Stimulated activated effector memory CD8-positive, alpha-beta T cell treated with anti-CD3 and anti-CD28 coated beads, Interleukin-12 subunit alpha, Interleukin-12 subunit beta, amount 100 ng/mL, for 72 hours (primary cell): Measurements from ENCODE around the gene KRTAP2-2.
"Not testable (repeated sequence)": the region's sequence is repeated elsewhere in the genome, so short reads cannot be mapped to it uniquely, and the experiment has no call there.

Experiments used
- ATAC-seq: fragments of 150-1000 bp; cut with Tn5 transposase; 2 replicates; pipeline ENCODE4 v1.10.0; 2021
- DNase-seq, 2 donors: peaks; one replicate each; pipeline ENCODE4 v3.0.0; 2021 to 2022; ENCODE audit warnings: low spot score in 2 of 2
- H3K27ac Mint-ChIP-seq: one replicate; pipeline ENCODE4 v1.8.0; 2022; ENCODE audit warnings: mild to moderate bottlenecking, mixed read lengths
- H3K36me3 Mint-ChIP-seq: one replicate; pipeline ENCODE4 v1.8.0; 2022; ENCODE audit warnings: mild to moderate bottlenecking, mixed read lengths
- H3K4me1 Mint-ChIP-seq: one replicate; pipeline ENCODE4 v1.8.0; 2022; ENCODE audit warnings: mixed read lengths
- H3K4me3 Mint-ChIP-seq: one replicate; pipeline ENCODE4 v1.8.0; 2022; ENCODE audit warnings: mild to moderate bottlenecking, mixed read lengths
- H3K9me3 Mint-ChIP-seq: one replicate; pipeline ENCODE4 v1.8.0; 2022; ENCODE audit warnings: mixed read lengths

Gene KRTAP2-2, protein sequence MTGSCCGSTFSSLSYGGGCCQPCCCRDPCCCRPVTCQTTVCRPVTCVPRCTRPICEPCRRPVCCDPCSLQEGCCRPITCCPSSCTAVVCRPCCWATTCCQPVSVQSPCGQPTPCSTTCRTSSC

DNA sequence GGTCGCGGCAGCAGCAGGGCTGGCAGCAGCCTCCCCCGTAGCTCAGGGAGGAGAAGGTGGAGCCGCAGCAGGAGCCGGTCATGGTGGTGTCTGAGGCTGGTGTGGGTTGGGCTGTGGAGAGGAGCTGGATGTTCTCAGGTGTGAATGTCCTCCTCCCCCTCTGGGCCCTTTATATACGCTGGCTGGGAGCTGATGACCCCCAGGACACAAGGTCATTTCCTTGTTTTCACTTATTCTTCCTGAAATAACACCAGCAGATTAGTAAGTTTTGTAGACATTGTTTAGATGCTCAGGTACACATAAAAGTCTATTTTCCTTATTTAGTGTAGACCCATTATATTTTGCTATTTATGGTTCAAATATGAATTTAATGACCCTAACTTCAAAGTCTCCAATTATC, at the start of gene KRTAP2-2:
KRTAP2-2 (minus strand) TSS at position 101 of the 400 bp plus-strand sequence; CDS start at position 82, 19 bp downstream.
- H3K27ac Mint-ChIP-seq, H3K4me3 Mint-ChIP-seq, H3K4me1 Mint-ChIP-seq, DNase-seq, ATAC-seq, H3K9me3 Mint-ChIP-seq, H3K36me3 Mint-ChIP-seq: not testable (repeated sequence)

DNA sequence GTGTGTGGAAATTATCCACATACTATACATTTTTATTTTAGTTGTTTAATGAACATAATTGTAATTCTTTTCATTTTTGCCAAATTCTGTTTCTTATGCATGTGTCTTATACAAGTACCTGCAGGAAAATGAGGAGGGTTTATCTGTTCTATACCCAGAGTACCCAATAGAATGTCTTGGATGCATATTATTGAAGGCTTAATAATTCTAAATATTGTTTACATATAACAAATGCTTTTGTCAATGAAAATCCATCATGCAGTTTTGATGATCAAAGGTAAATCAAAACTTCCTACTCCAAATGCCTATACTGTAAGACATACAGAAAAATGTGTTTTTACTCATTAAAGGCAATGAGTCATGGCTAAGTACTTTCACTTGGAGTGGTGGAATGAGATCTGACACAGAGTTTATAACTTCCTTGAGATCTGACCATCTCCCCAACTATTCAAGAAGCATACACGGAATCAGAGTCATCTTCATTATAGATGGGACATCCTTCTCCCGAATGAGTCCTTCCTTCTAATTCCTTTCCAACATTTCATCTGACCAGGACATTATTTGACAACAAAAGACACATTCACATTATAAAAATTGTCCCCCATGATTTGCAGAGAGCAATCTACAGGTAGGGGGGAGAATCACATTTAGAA, 49.5 kb upstream of the KRTAP2-2 start:
- not testable (repeated sequence) for H3K27ac Mint-ChIP-seq, H3K9me3 Mint-ChIP-seq, H3K4me3 Mint-ChIP-seq, ATAC-seq, DNase-seq, H3K36me3 Mint-ChIP-seq, H3K4me1 Mint-ChIP-seq

DNA sequence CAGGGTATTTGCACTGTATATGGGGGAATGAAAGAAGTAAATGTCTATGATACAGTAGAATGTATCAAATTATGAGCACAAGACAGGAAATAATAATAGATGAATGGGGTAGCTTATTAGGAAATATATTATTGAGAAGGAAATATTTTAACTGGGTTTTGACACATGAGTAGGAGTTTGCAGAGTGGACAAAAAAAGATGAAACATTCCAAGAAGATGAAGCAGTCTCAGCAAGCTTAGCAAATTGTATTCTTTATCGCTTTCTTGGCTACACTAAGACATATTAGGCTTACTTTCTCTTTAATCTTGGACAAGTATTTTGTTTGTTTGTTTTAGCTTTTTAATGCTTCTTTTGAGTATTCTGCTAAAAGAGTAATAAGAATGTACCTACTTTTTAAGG, 48.9 kb upstream of the KRTAP2-2 start:
- ATAC-seq (no peak), DNase-seq (no peak)
- no peaks in the 10 kb centered on the region for H3K9me3 Mint-ChIP-seq
- H3K36me3 Mint-ChIP-seq = no peaks in the 10 kb centered on the region
- H3K4me3 Mint-ChIP-seq = no peak overlapping the region
- H3K4me1 Mint-ChIP-seq = no peaks in the 10 kb centered on the region
- no peak overlapping the region for H3K27ac Mint-ChIP-seq

DNA sequence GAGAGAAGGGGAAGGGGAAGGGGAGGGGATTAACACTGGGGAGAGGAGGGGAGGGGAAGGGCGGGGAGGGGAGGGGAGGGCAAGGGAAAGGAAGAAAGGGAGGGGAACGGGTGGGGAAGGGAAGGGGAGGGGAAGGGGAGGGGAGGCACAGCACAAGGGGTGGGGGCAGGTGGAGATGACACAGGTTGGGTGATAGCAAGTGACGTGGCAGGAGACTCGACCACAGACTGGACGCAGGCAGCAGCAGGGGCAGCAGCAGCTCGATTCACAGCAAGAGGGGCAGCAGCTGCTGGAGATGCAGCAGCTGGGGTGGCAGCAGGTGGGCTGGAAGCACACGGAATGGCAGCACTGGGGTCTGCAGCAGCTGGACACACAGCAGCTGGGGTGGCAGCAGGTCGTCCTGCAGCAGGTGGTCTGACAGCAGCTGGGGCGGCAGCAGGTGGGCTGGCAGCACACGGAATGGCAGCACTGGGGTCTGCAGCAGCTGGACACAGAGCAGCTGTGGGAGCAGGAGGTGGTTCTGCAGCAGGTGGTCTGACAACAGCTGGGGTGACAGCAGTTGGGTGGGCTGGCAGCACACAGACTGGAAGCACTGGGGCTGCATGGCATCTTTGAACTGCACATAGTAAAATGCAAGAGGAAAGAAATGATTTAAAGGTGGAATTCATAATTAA, 46.7 kb upstream of the KRTAP2-2 start, which contains the start of gene KRTAP4-16:
KRTAP4-16 (minus strand) TSS at position 624 of the 674 bp plus-strand sequence; CDS start at position 624, 0 bp downstream.
- Mint-ChIP-seq H3K36me3 (no peaks in the 10 kb centered on the region), H3K4me3 (no peak within 1 kb of the TSS), H3K9me3 (no peaks in the 10 kb centered on the region), H3K27ac (no peak within 1 kb of the TSS), H3K4me1 (no peaks in the 10 kb centered on the region)
- DNase-seq = no peak
- ATAC-seq = no peak

DNA sequence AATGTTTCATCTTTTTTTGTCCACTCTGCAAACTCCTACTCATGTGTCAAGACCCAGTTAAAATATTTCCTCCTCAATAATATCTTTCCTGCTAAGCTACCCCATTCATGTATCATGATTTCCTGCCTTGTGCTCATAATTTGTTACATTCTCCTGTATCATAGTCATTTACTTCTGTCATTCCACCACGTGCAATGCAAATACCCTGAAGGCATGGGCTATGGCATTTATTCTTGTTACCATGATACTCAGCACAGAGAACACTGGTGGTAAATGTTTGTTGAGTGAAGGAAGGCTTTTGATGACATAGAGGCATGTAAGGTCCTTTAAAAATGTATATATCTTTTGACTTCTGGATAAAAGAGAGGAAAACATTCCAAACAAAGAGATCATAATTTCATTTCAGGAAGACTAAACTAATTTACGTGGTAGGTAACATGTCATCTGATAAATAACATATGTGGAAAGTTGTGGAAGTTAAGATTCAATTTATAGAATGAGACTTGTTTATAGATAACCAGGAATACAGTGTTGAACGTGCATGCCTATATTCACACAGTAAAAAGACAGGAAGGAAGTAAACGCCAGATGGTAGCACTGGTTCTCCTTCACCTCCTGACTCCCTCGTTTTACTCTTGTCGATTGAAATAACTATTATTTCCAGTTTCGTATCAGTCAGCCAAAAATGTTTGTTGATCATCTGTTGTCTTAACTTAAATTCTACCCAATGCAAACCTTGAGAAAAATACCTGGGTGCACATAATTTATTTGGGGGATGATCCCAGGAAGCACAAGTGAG, 44.9 kb upstream of the KRTAP2-2 start:
- H3K4me1 Mint-ChIP-seq, ATAC-seq, DNase-seq, H3K4me3 Mint-ChIP-seq, H3K27ac Mint-ChIP-seq, H3K36me3 Mint-ChIP-seq, H3K9me3 Mint-ChIP-seq: not testable (repeated sequence)

DNA sequence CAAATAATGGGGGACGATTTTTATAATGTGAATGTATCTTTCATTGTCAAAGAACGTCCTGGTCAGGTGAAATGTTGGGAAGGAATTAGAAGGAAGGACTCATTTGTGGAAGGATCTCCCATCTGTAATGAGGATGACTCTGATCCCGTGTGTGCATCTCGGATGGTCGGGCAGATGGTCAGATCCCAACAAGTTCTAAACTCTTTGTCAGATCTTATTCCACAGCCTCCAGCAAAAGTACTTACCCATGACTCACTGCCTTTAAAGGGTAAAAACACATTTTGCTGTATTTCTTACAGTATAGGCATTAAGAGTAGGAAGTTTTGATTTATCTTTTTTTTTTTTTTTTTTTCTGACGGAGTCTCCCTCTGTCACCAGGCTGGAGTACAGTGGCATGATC, 43.5 kb upstream of the KRTAP2-2 start:
- Mint-ChIP-seq H3K9me3 (no peaks in the 10 kb centered on the region), H3K4me1 (no peaks in the 10 kb centered on the region), H3K4me3 (no peak overlapping the region), H3K36me3 (no peaks in the 10 kb centered on the region), H3K27ac (no peak overlapping the region)
- no peak for ATAC-seq
- no peak for DNase-seq

DNA sequence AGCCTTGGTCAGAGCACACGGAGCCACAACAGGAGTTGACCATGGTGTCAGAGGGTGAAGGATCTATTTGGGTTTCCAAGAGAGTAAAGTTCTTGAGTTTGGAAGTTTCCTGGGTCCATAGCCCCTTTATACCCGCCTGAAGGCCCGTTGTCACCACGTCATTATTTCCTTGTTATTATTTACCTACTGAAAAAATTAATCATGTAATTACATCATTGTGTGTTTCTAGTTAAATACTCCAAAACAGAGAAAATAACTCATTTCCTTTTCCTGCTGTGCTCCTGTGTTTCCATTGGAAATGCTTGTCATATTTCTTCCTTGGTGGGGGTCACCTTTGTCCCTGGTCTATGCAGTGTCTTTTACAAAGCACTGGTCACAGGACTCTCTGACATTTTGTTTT, 43.0 kb upstream of the KRTAP2-2 start, which contains the start of gene KRTAP4-8:
KRTAP4-8 (minus strand) TSS at position 101 of the 400 bp plus-strand sequence; CDS start at position 43, 58 bp downstream.
- Mint-ChIP-seq H3K36me3 (no peaks in the 10 kb centered on the region), H3K4me1 (no peaks in the 10 kb centered on the region), H3K4me3 (no peak within 1 kb of the TSS), H3K9me3 (no peaks in the 10 kb centered on the region), H3K27ac (no peak within 1 kb of the TSS)
- ATAC-seq (no peak), DNase-seq (no peak)

DNA sequence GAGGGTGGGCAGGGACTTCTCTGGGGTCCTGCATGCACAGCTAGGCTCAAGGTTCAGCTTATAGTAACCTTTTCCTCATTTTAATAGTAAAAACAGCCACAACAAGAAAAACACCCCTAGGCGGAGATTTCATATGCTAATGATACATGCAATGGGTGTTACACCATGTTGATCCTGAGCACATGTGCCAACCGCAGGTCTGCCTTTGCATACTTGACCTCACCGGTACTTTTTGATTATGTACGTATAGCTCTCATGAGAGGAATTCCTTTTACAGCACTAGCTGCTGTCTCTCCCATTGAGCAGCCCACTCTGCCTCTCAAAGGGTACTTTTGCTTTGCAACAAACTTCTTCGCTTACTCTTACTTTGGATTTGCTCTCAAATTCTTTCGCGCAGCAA, 41.0 kb upstream of the KRTAP2-2 start:
- no peak overlapping the region for H3K4me3 Mint-ChIP-seq
- H3K36me3 Mint-ChIP-seq = no peaks in the 10 kb centered on the region
- no peaks in the 10 kb centered on the region for H3K4me1 Mint-ChIP-seq
- H3K27ac Mint-ChIP-seq = no peak overlapping the region
- DNase-seq = no peak
- no peak for ATAC-seq
- H3K9me3 Mint-ChIP-seq = no peaks in the 10 kb centered on the region

DNA sequence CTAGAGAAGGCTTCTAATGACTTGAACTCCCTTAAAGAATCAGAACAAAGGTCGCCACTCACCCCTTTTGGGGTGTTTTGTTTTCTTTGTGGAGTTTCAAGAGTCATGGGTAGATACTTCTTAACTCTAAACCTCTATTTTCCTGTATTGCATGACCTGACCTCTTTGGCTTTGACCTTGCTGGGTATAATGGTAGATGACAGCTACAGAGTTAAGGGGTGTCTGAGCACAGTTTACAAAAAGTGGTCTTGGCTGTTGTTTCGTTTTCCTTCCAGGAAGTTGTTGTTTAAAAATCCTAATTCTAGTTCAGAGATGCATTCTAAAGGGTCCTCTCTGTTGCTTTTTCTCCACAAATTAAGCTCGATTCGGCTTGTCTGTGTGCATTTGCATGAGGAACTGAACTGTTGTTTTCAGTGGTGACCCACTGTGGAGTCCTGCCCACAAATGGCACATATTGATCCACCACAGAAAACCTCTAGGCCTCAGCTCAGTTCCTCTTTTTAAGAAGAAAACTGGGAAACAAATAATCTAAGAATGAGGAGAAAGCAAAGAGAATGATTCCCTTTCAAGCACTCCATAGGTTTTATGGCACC, 33.8 kb upstream of the KRTAP2-2 start:
- H3K9me3 Mint-ChIP-seq, DNase-seq, H3K4me1 Mint-ChIP-seq, H3K36me3 Mint-ChIP-seq, H3K4me3 Mint-ChIP-seq, H3K27ac Mint-ChIP-seq, ATAC-seq: not testable (repeated sequence)

DNA sequence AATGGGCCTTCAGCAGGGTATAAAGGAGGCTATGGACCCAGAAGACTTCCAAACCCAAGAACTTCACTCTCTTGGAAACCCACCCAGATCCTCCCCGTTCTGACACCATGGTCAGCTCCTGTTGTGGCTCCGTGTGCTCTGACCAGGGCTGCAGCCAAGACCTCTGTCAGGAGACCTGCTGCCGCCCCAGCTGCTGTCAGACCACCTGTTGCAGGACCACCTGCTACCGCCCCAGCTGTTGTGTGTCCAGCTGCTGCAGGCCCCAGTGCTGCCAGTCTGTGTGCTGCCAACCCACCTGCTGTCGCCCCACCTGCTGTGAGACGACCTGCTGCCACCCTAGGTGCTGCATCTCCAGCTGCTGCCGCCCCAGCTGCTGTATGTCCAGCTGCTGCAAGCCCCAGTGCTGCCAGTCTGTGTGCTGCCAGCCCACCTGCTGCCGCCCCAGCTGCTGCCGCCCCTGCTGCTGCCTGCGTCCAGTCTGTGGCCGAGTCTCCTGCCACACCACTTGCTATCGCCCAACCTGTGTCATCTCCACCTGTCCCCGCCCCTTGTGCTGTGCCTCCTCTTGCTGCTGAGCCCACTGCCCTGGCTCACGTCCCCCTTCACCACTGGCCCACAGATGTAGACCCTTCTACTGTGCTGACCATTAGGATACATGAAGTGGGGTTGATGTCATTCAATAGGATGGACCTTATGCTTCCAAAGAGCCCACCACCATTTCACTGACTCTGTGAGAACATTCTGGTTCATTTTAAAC, 29.2 kb upstream of the KRTAP2-2 start, which contains the start of gene KRTAP4-7:
KRTAP4-7 (plus strand) TSS at position 51 of the 757 bp plus-strand sequence; CDS start at position 108, 57 bp downstream.
- H3K9me3 Mint-ChIP-seq, H3K36me3 Mint-ChIP-seq, H3K4me1 Mint-ChIP-seq, ATAC-seq, H3K27ac Mint-ChIP-seq, DNase-seq, H3K4me3 Mint-ChIP-seq: not testable (repeated sequence)

DNA sequence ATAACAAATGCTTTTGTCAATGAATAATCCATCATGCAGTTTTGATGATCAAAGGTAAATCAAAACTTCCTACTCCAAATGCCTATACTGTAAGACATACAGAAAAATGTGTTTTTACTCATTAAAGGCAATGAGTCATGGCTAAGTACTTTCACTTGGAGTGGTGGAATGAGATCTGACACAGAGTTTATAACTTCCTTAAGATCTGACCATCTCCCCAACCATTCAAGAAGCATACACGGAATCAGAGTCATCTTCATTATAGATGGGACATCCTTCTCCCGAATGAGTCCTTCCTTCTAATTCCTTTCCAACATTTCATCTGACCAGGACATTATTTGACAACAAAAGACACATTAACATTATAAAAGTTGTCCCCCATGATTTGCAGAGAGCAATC, 28.4 kb upstream of the KRTAP2-2 start:
- H3K4me1 Mint-ChIP-seq, H3K9me3 Mint-ChIP-seq, DNase-seq, H3K27ac Mint-ChIP-seq, H3K4me3 Mint-ChIP-seq, H3K36me3 Mint-ChIP-seq, ATAC-seq: not testable (repeated sequence)

DNA sequence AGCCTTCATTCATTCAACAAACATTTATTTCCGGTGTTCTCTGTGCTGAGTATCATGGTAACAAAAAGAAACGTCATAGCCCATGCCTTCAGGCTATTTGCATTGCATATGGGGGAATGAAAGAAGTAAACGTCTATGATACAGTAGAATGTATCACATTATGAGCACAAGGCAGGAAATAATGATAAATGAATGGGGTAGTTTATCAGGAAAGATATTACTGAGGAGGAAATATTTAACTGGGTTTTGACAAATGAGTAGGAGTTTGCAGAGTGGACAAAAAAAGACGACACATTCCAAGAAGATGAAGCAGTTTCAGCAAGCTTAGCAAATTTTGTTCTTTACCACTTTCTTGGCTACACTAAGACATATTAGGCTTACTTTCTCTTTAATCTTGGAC, 27.6 kb upstream of the KRTAP2-2 start:
- H3K36me3 Mint-ChIP-seq = no peaks in the 10 kb centered on the region
- DNase-seq = no peak

DNA sequence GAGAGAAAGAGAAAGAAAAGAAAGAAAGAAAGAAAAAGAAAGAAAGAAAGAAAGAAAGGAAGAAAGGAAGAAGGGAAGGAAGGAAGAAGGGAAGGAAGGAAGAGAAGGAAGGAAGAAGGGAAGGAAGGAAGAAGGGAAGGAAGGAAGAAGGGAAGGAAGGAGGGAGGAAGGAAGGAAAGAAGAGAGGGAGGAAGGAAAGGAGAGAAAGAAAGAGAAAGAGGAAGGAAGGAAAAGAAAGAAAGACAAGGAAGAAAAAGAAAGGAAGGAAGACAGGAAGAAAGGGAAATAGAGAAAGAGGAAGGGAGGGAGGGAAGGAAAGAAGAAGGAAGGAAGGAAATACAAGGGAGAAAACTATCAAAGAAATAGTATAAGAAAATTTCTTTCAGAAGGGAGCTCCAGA, 21.8 kb upstream of the KRTAP2-2 start:
- no peaks in the 10 kb centered on the region for H3K36me3 Mint-ChIP-seq
- no peaks in the 10 kb centered on the region for H3K4me1 Mint-ChIP-seq
- no peak overlapping the region for H3K27ac Mint-ChIP-seq
- H3K9me3 Mint-ChIP-seq = no peaks in the 10 kb centered on the region
- ATAC-seq (no peak), DNase-seq (no peak)
- H3K4me3 Mint-ChIP-seq = no peak overlapping the region

More for the DNA sequence above, 27.6 kb upstream of the KRTAP2-2 start:
- ATAC-seq = no peak
- no peak overlapping the region for H3K27ac Mint-ChIP-seq
- H3K4me1 Mint-ChIP-seq = no peaks in the 10 kb centered on the region
- no peak overlapping the region for H3K4me3 Mint-ChIP-seq
- H3K9me3 Mint-ChIP-seq = no peaks in the 10 kb centered on the region

DNA sequence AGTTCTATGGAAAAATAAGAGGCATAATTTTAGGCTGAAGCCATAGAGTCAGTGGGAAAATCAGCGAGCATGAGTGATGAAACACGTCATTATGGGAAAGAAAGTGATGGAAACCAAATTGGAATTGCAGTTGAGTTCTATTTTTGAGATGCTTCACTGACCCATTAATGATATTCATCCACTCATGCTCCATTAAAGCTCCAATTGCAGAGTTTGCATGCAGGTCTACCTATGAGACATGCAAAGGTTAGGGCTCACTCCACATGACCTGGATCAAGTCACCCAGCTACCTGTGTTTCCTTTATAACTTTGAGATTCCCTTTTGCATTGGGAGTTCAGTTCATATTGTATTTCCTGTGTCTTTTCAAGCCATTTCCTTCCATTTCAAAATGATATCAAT, 18.6 kb upstream of the KRTAP2-2 start:
- Mint-ChIP-seq H3K36me3 (no peaks in the 10 kb centered on the region), H3K4me3 (no peak overlapping the region), H3K27ac (no peak overlapping the region), H3K9me3 (no peaks in the 10 kb centered on the region), H3K4me1 (no peaks in the 10 kb centered on the region)
- DNase-seq = no peak
- ATAC-seq = no peak
